HCT116 (cell line): ENCODE results near the gene FBXO42. TPM values are rescaled to one million over a fixed set of nuclear protein-coding genes. Genes with fewer than 3 reads are reported as not detected.

ENCODE experiments used
- ATAC-seq: fragments of 200-7000 bp; cut with Tn5 transposase; 2 replicates; pipeline ENCODE4 v1.9.1; 2020; ENCODE audit warnings: mild to moderate bottlenecking, moderate library complexity
- BruUV-seq: library from RNA; stranded (reverse); fragments of 400-500 nt; replicated peaks from 2 replicates; lab custom pipeline; 2021; lab: Mats Ljungman, UMichigan
- CTCF ChIA-PET: fragments of 300-600 bp; sonication (Branson Sonifier 250); formaldehyde crosslinking; loops from one replicate; lab custom pipeline; 2021; ENCODE audit warnings: antibody characterized with exemption; lab: Charles Lee
- POLR2A ChIA-PET: fragments of 300-600, 350-600 bp; sonication (Branson Sonifier 250); formaldehyde crosslinking; loops from one replicate; lab custom pipeline; 2021; ENCODE audit warnings: antibody characterized with exemption; lab: Charles Lee
- RAD21 ChIA-PET, 2 experiments: fragments of 300-600 bp; sonication (Branson Sonifier 250); formaldehyde crosslinking; loops; one replicate each; lab custom pipeline; 2023; ENCODE audit warnings: low total read pairs in 2 of 2; ENCODE audit not compliant: uncharacterized antibody in 2 of 2, unreplicated experiment in 2 of 2, low non-redundant PET in 1 of 2; lab: Charles Lee
- DNase-seq: peaks from one replicate; pipeline ENCODE4 v3.0.0-alpha.2; 2010; ENCODE audit warnings: low read depth, low spot score
- H2AFZ ChIP-seq: fragments of 200-600 bp; shearing (Covaris generic), sonication (generic); 2 replicates; pipeline ENCODE4 v1.6.1; 2017; ENCODE audit warnings: low read depth, mixed run types, mixed read lengths, antibody characterized with exemption, low read length; ENCODE audit not compliant: poor library complexity, severe bottlenecking
- H3K27ac ChIP-seq: 2 replicates; pipeline ENCODE4 v1.5.1; 2012; ENCODE audit warnings: low read depth, low read length
- H3K27me3 ChIP-seq: fragments of 200-600 bp; sonication (generic); 2 replicates; pipeline ENCODE4 v1.6.1; 2016; ENCODE audit warnings: mixed run types, low read length, mixed read lengths; ENCODE audit not compliant: insufficient read depth
- H3K36me3 ChIP-seq, 2 experiments: fragments of 200-500 bp in 1 of 2; fragments of 200-600 bp in 1 of 2; sonication (Bioruptor generic) in 1 of 2; sonication (generic) in 1 of 2; 2 replicates each; pipeline versions ENCODE4 v1.5.1 to v1.6.1; 2014 to 2016; ENCODE audit warnings: low read length in 2 of 2, inconsistent platforms in 1 of 2, mixed read lengths in 1 of 2, mixed run types in 1 of 2; ENCODE audit not compliant: insufficient read depth in 2 of 2, control insufficient read depth in 1 of 2
- H3K4me1 ChIP-seq, 2 experiments: fragments of 200-600 bp in 1 of 2; sonication (generic) in 1 of 2; 2 replicates each; pipeline versions ENCODE4 v1.5.1 to v1.6.1; 2012 to 2017; ENCODE audit warnings: low read length in 2 of 2, inconsistent platforms in 1 of 2, mild to moderate bottlenecking in 1 of 2, mixed read lengths in 1 of 2, mixed run types in 1 of 2, moderate library complexity in 1 of 2; ENCODE audit not compliant: insufficient read depth in 2 of 2, control insufficient read depth in 1 of 2
- H3K4me2 ChIP-seq: fragments of 200-600 bp; sonication (generic); 2 replicates; pipeline ENCODE4 v1.6.1; 2017; ENCODE audit warnings: mixed run types, low read length, mixed read lengths
- H3K4me3 ChIP-seq, 2 experiments: fragments of 200-600 bp in 1 of 2; sonication (generic) in 1 of 2; replicated peaks in 1 of 2; 2 replicates each; pipeline ENCODE4 v1.5.1; 2011 to 2016; ENCODE audit warnings: low read length in 2 of 2, control low read depth in 1 of 2, low read depth in 1 of 2, mild to moderate bottlenecking in 1 of 2, mixed read lengths in 1 of 2, mixed run types in 1 of 2
- H3K79me2 ChIP-seq: fragments of 200-600 bp; sonication (generic); 2 replicates; pipeline ENCODE4 v1.6.1; 2017; ENCODE audit warnings: mild to moderate bottlenecking, mixed run types, low read length, moderate library complexity, mixed read lengths; ENCODE audit not compliant: insufficient read depth
- H3K9ac ChIP-seq: fragments of 200-600 bp; sonication (generic); 2 replicates; pipeline ENCODE4 v1.6.1; 2016; ENCODE audit warnings: low read length, mixed read lengths
- H3K9me2 ChIP-seq: fragments of 200-600 bp; sonication (generic), shearing (Covaris generic); 2 replicates; pipeline ENCODE4 v1.6.1; 2017; ENCODE audit warnings: mixed run types, mild to moderate bottlenecking, moderate library complexity; ENCODE audit not compliant: insufficient read depth
- H3K9me3 ChIP-seq, 2 experiments: fragments of 200-500 bp in 1 of 2; fragments of 200-600 bp in 1 of 2; sonication (Bioruptor generic) in 1 of 2; sonication (generic) in 1 of 2; 2 replicates each; pipeline ENCODE4 v1.6.1; 2014 to 2017; ENCODE audit warnings: low read length in 2 of 2, mixed read lengths in 2 of 2, inconsistent platforms in 1 of 2, low read depth in 1 of 2, mild to moderate bottlenecking in 1 of 2, mixed run types in 1 of 2, moderate library complexity in 1 of 2; ENCODE audit not compliant: control insufficient read depth in 1 of 2, insufficient read depth in 1 of 2
- H4K20me1 ChIP-seq: fragments of 200-600 bp; sonication (generic), shearing (Covaris generic); 2 replicates; pipeline ENCODE4 v1.6.1; 2017; ENCODE audit warnings: mixed run types, mild to moderate bottlenecking, moderate library complexity; ENCODE audit not compliant: insufficient read depth
- ATF3 ChIP-seq: IDR thresholded peaks from 2 replicates; pipeline ENCODE4 v1.6.1; 2012
- CBX3 ChIP-seq: IDR thresholded peaks from 2 replicates; pipeline ENCODE4 v1.6.1; 2012; ENCODE audit warnings: low read depth
- CTCF ChIP-seq, 3 experiments: fragments of 200-600 bp in 1 of 3; sonication (generic) in 1 of 3; IDR thresholded peaks in 2 of 3; conservative IDR thresholded peaks in 1 of 3; 2 replicates each; pipeline ENCODE4 v1.5.1; 2012 to 2017; ENCODE audit warnings: low read depth in 2 of 3, low read length in 2 of 3, antibody characterized with exemption in 1 of 3, borderline replicate concordance in 1 of 3, control low read depth in 1 of 3, mild to moderate bottlenecking in 1 of 3, mixed read lengths in 1 of 3, mixed run types in 1 of 3, moderate library complexity in 1 of 3; ENCODE audit not compliant: insufficient read depth in 1 of 3
- EGR1 ChIP-seq: IDR thresholded peaks from 2 replicates; pipeline ENCODE4 v1.6.1; 2012; ENCODE audit warnings: low read depth
- ELF1 ChIP-seq: IDR thresholded peaks from 2 replicates; pipeline ENCODE4 v1.6.1; 2012; ENCODE audit warnings: low read depth, borderline replicate concordance
- EZH2 ChIP-seq: fragments of 200-600 bp; sonication (generic); IDR thresholded peaks from 2 replicates; pipeline ENCODE4 v1.6.1; 2017; ENCODE audit warnings: antibody characterized with exemption, mixed run types
- EZH2phosphoT487 ChIP-seq: fragments of 200-600 bp; IDR thresholded peaks from 2 replicates; pipeline ENCODE4 v1.6.1; 2018; ENCODE audit warnings: antibody characterized with exemption, borderline replicate concordance
- FOSL1 ChIP-seq: IDR thresholded peaks from 2 replicates; pipeline ENCODE4 v1.6.1; 2012; ENCODE audit warnings: low read depth
- JUND ChIP-seq: IDR thresholded peaks from 2 replicates; pipeline ENCODE4 v1.6.1; 2012
- MAX ChIP-seq: IDR thresholded peaks from 2 replicates; pipeline ENCODE4 v1.6.1; 2012
- POLR2A ChIP-seq: IDR thresholded peaks from 2 replicates; pipeline ENCODE4 v1.7.0; 2011; ENCODE audit warnings: borderline replicate concordance; ENCODE audit not compliant: insufficient read depth, insufficient read length; ENCODE audit errors: extremely low read depth
- POLR2AphosphoS5 ChIP-seq: IDR thresholded peaks from 2 replicates; pipeline ENCODE4 v1.6.1; 2011; ENCODE audit warnings: mild to moderate bottlenecking, low read depth, low read length, moderate library complexity
- RAD21 ChIP-seq: IDR thresholded peaks from 2 replicates; pipeline ENCODE4 v1.6.1; 2012; ENCODE audit warnings: low read depth, mild to moderate bottlenecking
- SIN3A ChIP-seq: IDR thresholded peaks from 2 replicates; pipeline ENCODE4 v1.6.1; 2012; ENCODE audit warnings: low read depth
- SRF ChIP-seq: IDR thresholded peaks from 2 replicates; pipeline ENCODE4 v1.6.1; 2012; ENCODE audit warnings: low read depth
- TCF7L2 ChIP-seq: IDR thresholded peaks from 2 replicates; pipeline ENCODE4 v1.7.0; 2011; ENCODE audit warnings: borderline replicate concordance, inconsistent platforms; ENCODE audit not compliant: insufficient read depth, insufficient read length; ENCODE audit errors: extremely low read depth
- ZBTB33 ChIP-seq: IDR thresholded peaks from 2 replicates; pipeline ENCODE4 v1.6.1; 2011; ENCODE audit warnings: mild to moderate bottlenecking, low read length, moderate library complexity; ENCODE audit not compliant: insufficient replicate concordance; ENCODE audit errors: extremely low read depth
- ZFX ChIP-seq: fragments of 450-650 bp; IDR thresholded peaks from 2 replicates; pipeline ENCODE4 v1.6.1; 2017
- ZNF274 ChIP-seq: fragments of 200-500 bp; sonication (Bioruptor generic); IDR thresholded peaks from 2 replicates; pipeline ENCODE4 v1.6.1; 2014; ENCODE audit warnings: mild to moderate bottlenecking, low read depth, low read length, inconsistent platforms
- intact Hi-C: fragments of 100-400 bp; cut with micrococcal nuclease; formaldehyde crosslinking; loops from 2 replicates; pipeline ENCODE4 v1.10.0; 2022
- total RNA-seq: library from RNA; stranded (reverse); gene quantifications from one replicate; pipeline ENCODE4 v1.2.1, GENCODE V29; 2021; ENCODE audit not compliant: unreplicated experiment
- TF ChIP-seq, protein P1 (sequence below): IDR thresholded peaks from 2 replicates; pipeline ENCODE4 v1.6.1; 2012; ENCODE audit warnings: low read depth

The FBXO42 gene
- total RNA-seq, 1 experiment from 2014 or later = 20.6 TPM

- no peak overlapping the region for H3K4me2 ChIP-seq
- H3K9me2 ChIP-seq = no peaks in the 10 kb centered on the region
- peaks cover 3 to 8% of the 10 kb centered on the region in 2 experiments; a peak in 2 of 4 replicates for H3K36me3 ChIP-seq
- intact Hi-C loops = no loop called here
- peaks cover 8 to 12% of the 10 kb centered on the region in 2 experiments; a peak in 3 of 4 replicates for H3K4me1 ChIP-seq
- H3K9me3 ChIP-seq = no peaks in the 10 kb centered on the region
- no peak overlapping the region for H3K27ac ChIP-seq
- H2AFZ ChIP-seq = no peak overlapping the region
- H4K20me1 ChIP-seq = no peaks in the 10 kb centered on the region
- DNase-seq = no peak
- POLR2A ChIA-PET = no interaction called here
- no peak overlapping the region for H3K9ac ChIP-seq
- no peak for TF ChIP-seq ELF1
- TF ChIP-seq CBX3 = no peak
- TF ChIP-seq RAD21 = no peak
- no peak for TF ChIP-seq ZFX
- TF ChIP-seq EGR1 = no peak
- no peak for TF ChIP-seq CTCF (IDR thresholded peaks at IDR 0.05 in 2 of 3, conservative IDR thresholded peaks at IDR 0.05 in 1 of 3; ENCODE audit: borderline replicate concordance in 1 of 3, insufficient read depth in 1 of 3, low read depth in 2 of 3, low read length in 2 of 3)
- no peak for TF ChIP-seq TCF7L2
- no peak for TF ChIP-seq SRF
- TF ChIP-seq ATF3 = no peak
- TF ChIP-seq MAX = no peak
- TF ChIP-seq EZH2phosphoT487 = no peak
- no peak for TF ChIP-seq JUND
- TF ChIP-seq ZBTB33 = no peak
- no peak for TF ChIP-seq POLR2A
- no peak for TF ChIP-seq FOSL1
- TF ChIP-seq ZNF274 = no peak
- TF ChIP-seq POLR2AphosphoS5 = no peak
- TF ChIP-seq, protein P1, sequence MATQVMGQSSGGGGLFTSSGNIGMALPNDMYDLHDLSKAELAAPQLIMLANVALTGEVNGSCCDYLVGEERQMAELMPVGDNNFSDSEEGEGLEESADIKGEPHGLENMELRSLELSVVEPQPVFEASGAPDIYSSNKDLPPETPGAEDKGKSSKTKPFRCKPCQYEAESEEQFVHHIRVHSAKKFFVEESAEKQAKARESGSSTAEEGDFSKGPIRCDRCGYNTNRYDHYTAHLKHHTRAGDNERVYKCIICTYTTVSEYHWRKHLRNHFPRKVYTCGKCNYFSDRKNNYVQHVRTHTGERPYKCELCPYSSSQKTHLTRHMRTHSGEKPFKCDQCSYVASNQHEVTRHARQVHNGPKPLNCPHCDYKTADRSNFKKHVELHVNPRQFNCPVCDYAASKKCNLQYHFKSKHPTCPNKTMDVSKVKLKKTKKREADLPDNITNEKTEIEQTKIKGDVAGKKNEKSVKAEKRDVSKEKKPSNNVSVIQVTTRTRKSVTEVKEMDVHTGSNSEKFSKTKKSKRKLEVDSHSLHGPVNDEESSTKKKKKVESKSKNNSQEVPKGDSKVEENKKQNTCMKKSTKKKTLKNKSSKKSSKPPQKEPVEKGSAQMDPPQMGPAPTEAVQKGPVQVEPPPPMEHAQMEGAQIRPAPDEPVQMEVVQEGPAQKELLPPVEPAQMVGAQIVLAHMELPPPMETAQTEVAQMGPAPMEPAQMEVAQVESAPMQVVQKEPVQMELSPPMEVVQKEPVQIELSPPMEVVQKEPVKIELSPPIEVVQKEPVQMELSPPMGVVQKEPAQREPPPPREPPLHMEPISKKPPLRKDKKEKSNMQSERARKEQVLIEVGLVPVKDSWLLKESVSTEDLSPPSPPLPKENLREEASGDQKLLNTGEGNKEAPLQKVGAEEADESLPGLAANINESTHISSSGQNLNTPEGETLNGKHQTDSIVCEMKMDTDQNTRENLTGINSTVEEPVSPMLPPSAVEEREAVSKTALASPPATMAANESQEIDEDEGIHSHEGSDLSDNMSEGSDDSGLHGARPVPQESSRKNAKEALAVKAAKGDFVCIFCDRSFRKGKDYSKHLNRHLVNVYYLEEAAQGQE = no peak
- no peak for TF ChIP-seq SIN3A
- no peak for TF ChIP-seq EZH2
- no peaks in the 10 kb centered on the region for H3K27me3 ChIP-seq
- RAD21 ChIA-PET = no interaction called here
- ATAC-seq = no peak
- H3K4me3 ChIP-seq = no peak overlapping the region
- BruUV-seq = no TSS peak
- no peaks in the 10 kb centered on the region for H3K79me2 ChIP-seq
- CTCF ChIA-PET = interaction anchor here (0.8 to 1.4 kb wide), 2 partner anchors 9 to 105 kb away, joined by 3 to 4 read pairs; no protein-coding TSS in a partner anchor
Observed at GRCh38 chr1:16257968-16258367, 94.3 kb downstream of the FBXO42 start.
